ENCODE data around the gene MED10.

DNA sequence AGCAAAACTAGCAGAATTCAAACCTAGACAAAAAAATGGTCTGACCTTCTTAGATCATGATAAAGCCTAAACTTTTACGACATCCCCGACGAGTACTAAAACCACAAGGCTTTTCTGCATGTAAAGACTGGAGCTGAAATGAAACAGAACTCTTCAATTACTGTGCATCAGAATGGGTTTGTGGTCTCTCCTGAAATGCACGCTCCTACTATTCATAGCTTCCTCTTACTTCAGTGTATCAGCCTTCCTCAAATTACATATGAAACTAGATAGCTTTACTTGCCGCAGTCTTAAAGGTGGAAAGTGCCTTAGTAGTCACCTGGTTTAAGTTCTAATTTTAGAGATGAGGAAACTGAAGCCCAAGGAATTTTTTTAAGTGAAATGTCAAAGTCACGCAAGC lies 24.6 kb upstream of the MED10 start:
- TF ChIP-seq EZH2 (IDR thresholded peaks at IDR 0.05; ENCODE audit: borderline replicate concordance, insufficient read depth, low read length, poor library complexity, severe bottlenecking) (no peak), TAF1 (IDR thresholded peaks at IDR 0.05; ENCODE audit: low read depth) (no peak), POLR2AphosphoS5 (IDR thresholded peaks at IDR 0.05) (no peak), RAD21 (conservative IDR thresholded peaks at IDR 0.05) (no peak), SMC3 (conservative IDR thresholded peaks at IDR 0.05; ENCODE audit: poor library complexity) (no peak), EP300 (conservative IDR thresholded peaks at IDR 0.05; ENCODE audit: poor library complexity, severe bottlenecking) (no peak), MXI1 (conservative IDR thresholded peaks at IDR 0.05; ENCODE audit: poor library complexity, severe bottlenecking) (no peak)
- TF ChIP-seq, protein P1, sequence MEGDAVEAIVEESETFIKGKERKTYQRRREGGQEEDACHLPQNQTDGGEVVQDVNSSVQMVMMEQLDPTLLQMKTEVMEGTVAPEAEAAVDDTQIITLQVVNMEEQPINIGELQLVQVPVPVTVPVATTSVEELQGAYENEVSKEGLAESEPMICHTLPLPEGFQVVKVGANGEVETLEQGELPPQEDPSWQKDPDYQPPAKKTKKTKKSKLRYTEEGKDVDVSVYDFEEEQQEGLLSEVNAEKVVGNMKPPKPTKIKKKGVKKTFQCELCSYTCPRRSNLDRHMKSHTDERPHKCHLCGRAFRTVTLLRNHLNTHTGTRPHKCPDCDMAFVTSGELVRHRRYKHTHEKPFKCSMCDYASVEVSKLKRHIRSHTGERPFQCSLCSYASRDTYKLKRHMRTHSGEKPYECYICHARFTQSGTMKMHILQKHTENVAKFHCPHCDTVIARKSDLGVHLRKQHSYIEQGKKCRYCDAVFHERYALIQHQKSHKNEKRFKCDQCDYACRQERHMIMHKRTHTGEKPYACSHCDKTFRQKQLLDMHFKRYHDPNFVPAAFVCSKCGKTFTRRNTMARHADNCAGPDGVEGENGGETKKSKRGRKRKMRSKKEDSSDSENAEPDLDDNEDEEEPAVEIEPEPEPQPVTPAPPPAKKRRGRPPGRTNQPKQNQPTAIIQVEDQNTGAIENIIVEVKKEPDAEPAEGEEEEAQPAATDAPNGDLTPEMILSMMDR (IDR thresholded peaks at IDR 0.05; ENCODE audit: poor library complexity, severe bottlenecking), result no peak
- TF ChIP-seq, protein P2, sequence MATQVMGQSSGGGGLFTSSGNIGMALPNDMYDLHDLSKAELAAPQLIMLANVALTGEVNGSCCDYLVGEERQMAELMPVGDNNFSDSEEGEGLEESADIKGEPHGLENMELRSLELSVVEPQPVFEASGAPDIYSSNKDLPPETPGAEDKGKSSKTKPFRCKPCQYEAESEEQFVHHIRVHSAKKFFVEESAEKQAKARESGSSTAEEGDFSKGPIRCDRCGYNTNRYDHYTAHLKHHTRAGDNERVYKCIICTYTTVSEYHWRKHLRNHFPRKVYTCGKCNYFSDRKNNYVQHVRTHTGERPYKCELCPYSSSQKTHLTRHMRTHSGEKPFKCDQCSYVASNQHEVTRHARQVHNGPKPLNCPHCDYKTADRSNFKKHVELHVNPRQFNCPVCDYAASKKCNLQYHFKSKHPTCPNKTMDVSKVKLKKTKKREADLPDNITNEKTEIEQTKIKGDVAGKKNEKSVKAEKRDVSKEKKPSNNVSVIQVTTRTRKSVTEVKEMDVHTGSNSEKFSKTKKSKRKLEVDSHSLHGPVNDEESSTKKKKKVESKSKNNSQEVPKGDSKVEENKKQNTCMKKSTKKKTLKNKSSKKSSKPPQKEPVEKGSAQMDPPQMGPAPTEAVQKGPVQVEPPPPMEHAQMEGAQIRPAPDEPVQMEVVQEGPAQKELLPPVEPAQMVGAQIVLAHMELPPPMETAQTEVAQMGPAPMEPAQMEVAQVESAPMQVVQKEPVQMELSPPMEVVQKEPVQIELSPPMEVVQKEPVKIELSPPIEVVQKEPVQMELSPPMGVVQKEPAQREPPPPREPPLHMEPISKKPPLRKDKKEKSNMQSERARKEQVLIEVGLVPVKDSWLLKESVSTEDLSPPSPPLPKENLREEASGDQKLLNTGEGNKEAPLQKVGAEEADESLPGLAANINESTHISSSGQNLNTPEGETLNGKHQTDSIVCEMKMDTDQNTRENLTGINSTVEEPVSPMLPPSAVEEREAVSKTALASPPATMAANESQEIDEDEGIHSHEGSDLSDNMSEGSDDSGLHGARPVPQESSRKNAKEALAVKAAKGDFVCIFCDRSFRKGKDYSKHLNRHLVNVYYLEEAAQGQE (IDR thresholded peaks at IDR 0.05; ENCODE audit: borderline replicate concordance), result no peak
